Stimulated activated CD8-positive, alpha-beta memory T cell treated with anti-CD3 and anti-CD28 coated beads, Interleukin-7, amount 100 ng/mL, for 48 hours (primary cell): Measurements from ENCODE around the gene CCT8L2.
"Not testable (repeated sequence)": the region's sequence is repeated elsewhere in the genome, so short reads cannot be mapped to it uniquely, and the experiment has no call there.

Source experiments
- DNase-seq, 2 donors: peaks; one replicate each; pipeline ENCODE4 v3.0.0-alpha.2; 2020; ENCODE audit warnings: low read depth in 1 of 2; ENCODE audit errors: extremely low read depth in 1 of 2

CCT8L2 gene

GRCh38 chr22:16559056-16559955, 33.3 kb downstream of the CCT8L2 start:
- no peak for DNase-seq

- DNase-seq: not testable (repeated sequence)
These were observed 34.1 kb downstream of the CCT8L2 start for GRCh38 chr22:16558376-16558945.

GRCh38 chr22:16557511-16557910, 35.1 kb downstream of the CCT8L2 start:
- DNase-seq: not testable (repeated sequence)

GRCh38 chr22:16555077-16555994, 37.3 kb downstream of the CCT8L2 start:
- DNase-seq: not testable (repeated sequence)

- DNase-seq: not testable (repeated sequence)
These were observed 49.3 kb downstream of the CCT8L2 start for GRCh38 chr22:16543310-16543709.
